ENCODE results near the gene ABL2.
"Not testable (repeated sequence)": the region's sequence is repeated elsewhere in the genome, so short reads cannot be mapped to it uniquely, and the experiment has no call there.

The ABL2 gene

DNA sequence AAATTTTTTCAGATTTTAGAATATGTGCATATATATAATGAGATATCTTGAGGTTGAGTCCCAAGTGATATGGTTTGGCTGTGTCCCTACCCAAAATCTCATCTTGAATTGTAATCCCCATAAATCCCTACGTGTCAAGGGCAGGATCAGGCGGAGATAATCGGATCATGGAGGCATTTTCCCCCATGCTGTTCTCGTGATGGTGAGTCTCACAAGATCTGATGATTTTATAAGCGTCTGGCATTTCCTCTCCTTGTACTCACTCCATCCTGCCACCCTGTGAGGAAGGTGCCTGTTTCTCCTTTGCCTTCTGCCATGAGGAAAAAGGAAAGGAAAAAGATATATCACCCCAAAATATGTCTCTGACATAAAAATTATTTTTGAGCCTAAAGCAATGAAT lies 83.0 kb downstream of the ABL2 start:
- DNase-seq (ENCODE audit: low read depth), result no peak
- TF ChIP-seq, protein P1, sequence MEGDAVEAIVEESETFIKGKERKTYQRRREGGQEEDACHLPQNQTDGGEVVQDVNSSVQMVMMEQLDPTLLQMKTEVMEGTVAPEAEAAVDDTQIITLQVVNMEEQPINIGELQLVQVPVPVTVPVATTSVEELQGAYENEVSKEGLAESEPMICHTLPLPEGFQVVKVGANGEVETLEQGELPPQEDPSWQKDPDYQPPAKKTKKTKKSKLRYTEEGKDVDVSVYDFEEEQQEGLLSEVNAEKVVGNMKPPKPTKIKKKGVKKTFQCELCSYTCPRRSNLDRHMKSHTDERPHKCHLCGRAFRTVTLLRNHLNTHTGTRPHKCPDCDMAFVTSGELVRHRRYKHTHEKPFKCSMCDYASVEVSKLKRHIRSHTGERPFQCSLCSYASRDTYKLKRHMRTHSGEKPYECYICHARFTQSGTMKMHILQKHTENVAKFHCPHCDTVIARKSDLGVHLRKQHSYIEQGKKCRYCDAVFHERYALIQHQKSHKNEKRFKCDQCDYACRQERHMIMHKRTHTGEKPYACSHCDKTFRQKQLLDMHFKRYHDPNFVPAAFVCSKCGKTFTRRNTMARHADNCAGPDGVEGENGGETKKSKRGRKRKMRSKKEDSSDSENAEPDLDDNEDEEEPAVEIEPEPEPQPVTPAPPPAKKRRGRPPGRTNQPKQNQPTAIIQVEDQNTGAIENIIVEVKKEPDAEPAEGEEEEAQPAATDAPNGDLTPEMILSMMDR (IDR thresholded peaks at IDR 0.05; ENCODE audit: low read length, missing control alignments), result no peak
- H3K4me3 ChIP-seq (replicated peaks; ENCODE audit: low read depth, low read length), result no peak overlapping the region

DNA sequence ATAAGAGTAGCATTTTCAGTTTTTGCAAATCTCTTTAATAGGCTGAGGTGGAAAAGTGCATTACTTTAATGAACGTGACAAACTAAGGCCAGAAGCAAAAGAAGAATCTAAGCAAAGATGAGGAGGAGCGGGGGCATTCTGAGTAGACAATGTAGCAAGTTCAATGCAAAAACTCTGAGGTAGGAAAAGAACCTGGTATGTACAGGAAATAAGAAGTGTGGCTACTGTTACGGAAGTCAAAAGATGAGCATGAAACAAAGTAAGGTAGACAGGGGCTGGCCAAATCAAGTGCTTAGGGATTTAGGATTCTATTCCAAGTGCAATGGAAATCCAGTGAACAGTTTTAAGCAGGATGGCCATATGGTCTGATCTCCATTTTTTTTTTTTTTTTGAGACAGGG lies 84.0 kb downstream of the ABL2 start:
- H3K4me3 ChIP-seq (replicated peaks; ENCODE audit: low read depth, low read length), result no peak overlapping the region
- no peak for DNase-seq (ENCODE audit: low read depth)
- TF ChIP-seq, protein P1 (IDR thresholded peaks at IDR 0.05; ENCODE audit: low read length, missing control alignments), result no peak

DNA sequence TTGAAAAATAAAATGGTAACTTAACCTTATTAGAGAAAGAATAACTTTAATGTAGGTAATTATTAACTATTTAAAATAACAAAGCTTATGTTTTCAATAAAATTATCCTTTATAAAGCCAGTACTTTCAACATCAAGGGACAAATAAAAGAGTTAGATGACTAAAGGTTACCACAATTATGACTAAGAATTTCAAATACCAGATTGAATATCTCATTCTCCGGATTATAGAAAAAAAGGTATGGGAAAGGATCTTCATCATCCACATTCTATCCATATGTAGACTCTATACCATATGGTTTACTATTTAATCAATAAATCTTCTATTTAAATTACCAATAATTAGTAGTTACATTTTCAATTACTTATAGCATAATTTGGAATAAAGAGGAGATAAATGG lies 84.9 kb downstream of the ABL2 start:
- no peak overlapping the region for H3K4me3 ChIP-seq (replicated peaks; ENCODE audit: low read depth, low read length)
- no peak for DNase-seq (ENCODE audit: low read depth)
- TF ChIP-seq, protein P1 (IDR thresholded peaks at IDR 0.05; ENCODE audit: low read length, missing control alignments), result no peak

DNA sequence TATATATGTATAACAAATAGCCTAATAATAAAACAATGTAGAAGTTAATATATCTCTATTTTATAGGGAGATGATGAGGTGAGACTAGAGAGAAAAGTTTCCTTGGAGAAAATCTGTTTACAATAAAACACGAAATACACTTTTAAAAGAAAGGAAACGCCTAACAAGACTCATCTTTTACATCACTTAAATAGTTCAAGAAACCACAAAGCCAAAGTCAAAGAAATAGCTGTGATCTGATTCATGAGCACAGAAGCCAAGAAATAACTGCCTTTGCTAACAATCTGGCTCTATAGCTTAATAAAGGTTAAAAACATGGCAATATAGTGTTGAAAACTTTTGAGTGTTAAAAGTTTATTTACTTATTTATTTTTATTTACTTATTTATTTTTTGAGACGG lies 86.2 kb downstream of the ABL2 start:
- DNase-seq (ENCODE audit: low read depth), result peak; percentile 94
- H3K4me3 ChIP-seq (replicated peaks; ENCODE audit: low read depth, low read length), result peak overlapping the region; percentile 88
- TF ChIP-seq, protein P1 (IDR thresholded peaks at IDR 0.05; ENCODE audit: low read length, missing control alignments), result no peak

DNA sequence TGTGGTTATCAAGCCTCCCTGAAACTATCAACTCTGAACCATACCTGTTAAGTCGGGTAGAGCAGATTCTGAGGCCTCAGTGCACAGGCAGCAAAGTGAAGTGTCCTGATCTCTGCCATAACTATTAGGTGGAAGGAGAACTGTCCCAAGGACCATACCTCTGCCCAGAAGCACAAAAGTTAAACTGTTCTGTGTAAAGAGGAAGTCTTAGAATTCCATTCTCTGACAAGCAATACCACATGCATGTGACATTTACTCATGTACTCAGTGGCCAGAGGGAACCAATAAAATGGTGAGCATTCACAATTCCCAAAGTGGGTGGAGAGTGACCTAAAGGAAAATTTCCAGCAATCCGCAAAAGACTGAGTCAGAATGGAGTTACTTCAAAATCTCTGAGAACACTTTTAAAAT lies 86.6 kb downstream of the ABL2 start:
- peak; percentile 98 for DNase-seq (ENCODE audit: low read depth)
- H3K4me3 ChIP-seq (replicated peaks; ENCODE audit: low read depth, low read length), result peak overlapping the region; percentile 88
- TF ChIP-seq, protein P1 (IDR thresholded peaks at IDR 0.05; ENCODE audit: low read length, missing control alignments), result no peak

DNA sequence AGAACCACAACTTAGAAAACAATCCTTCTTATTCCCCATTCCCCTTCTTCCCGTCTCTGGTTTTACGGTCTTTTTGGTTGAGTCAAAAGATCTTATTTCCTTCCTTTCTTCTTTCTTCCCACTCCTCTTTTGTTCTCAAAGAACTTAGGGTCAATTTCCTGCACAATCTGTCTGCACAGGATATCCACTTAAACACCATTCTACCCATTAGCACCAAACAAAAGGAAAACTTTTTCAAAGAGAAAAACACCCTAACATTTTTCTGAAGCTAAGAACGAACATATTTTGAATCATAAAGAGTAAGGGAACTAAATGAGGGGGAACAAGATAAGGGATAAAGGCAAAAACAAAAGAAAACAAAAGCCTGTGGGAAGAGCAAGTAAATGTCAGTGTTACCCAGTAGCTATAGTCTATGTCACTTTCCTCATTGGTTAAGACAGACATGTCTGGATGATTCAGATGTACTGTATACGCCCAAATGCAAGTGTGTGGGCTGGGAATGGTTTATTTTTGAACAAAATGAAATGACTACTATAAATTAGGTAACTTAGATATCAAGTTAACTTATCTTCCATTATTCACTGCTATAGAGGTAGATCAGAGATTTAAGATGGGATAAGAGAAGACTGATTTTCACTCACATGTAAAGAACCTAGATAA lies 87.8 kb downstream of the ABL2 start:
- peak; percentile 83 for DNase-seq (ENCODE audit: low read depth)
- peak overlapping the region; percentile 88 for H3K4me3 ChIP-seq (replicated peaks; ENCODE audit: low read depth, low read length)

DNA sequence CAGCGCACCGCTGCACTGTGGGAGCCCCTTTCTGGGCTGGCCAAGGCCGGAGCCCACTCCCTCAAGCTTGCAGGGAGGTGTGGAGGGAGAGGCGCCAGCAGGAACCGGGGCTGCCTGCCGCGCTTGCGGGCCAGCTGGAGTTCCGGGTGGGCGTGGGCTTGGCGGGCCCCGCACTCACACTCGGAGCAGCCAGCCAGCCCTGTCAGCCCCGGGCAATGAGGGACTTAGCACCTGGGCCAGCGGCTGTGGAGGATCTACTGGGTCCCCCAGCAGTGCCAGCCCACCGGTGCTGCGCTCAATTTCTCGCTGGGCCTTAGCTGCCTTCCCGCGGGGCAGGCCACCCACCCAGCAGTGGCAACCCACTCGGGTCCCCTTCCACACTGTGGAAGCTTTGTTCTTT lies 90.7 kb downstream of the ABL2 start:
- not testable (repeated sequence) for DNase-seq (ENCODE audit: low read depth); H3K4me3 ChIP-seq (replicated peaks; ENCODE audit: low read depth, low read length)

More for the DNA sequence above, 87.8 kb downstream of the ABL2 start:
- TF ChIP-seq, protein P1 (IDR thresholded peaks at IDR 0.05; ENCODE audit: low read length, missing control alignments), result no peak

Data from fibroblast of pulmonary artery (primary cell).